Mucosa of descending colon (tissue), 3 donors: ENCODE results near the gene OSER1. TPM values are rescaled to one million over a fixed set of nuclear protein-coding genes. Genes with fewer than 3 reads are reported as not detected.

ENCODE experiments used
- ATAC-seq: fragments of 200-7000 bp; cut with Tn5 transposase; one replicate; pipeline ENCODE4 v1.9.1; 2020; ENCODE audit warnings: mild to moderate bottlenecking, moderate library complexity
- DNase-seq, 3 donors: peaks; one replicate each; pipeline ENCODE4 v3.0.0-alpha.2; 2020
- H3K36me3 ChIP-seq: fragments of 200-600 bp; one replicate; pipeline ENCODE4 v1.8.0; 2021; ENCODE audit warnings: low read depth, mild to moderate bottlenecking
- H3K4me1 ChIP-seq: fragments of 200-600 bp; one replicate; pipeline ENCODE4 v1.8.0; 2021; ENCODE audit warnings: low read depth, mild to moderate bottlenecking
- H3K4me3 ChIP-seq: fragments of 200-600 bp; one replicate; pipeline ENCODE4 v1.8.0; 2021; ENCODE audit warnings: mild to moderate bottlenecking
- H3K9me3 ChIP-seq: fragments of 200-600 bp; one replicate; pipeline ENCODE4 v1.8.0; 2021; ENCODE audit warnings: mild to moderate bottlenecking
- intact Hi-C, 2 donors: fragments of 100-400 bp; cut with DNase I in 1 of 2; cut with micrococcal nuclease in 1 of 2; formaldehyde crosslinking; loops; one replicate each; pipeline versions ENCODE4 v1.11.0 to v1.11.1; 2022; cut with DNase I, micrococcal nuclease
- total RNA-seq, 3 donors: library from RNA; stranded (reverse); fragmentation: NEBNext Ultra II Directional in 2 of 3; extraction: Animal tissue kit (Norgen Biotek cat#: 25700) in 2 of 3; gene quantifications; one replicate each; pipeline versions ENCODE4 v1.2.1 to v1.2.4, GENCODE V29; 2021 to 2023
- TF ChIP-seq, protein P1 (sequence below): fragments of 200-600 bp; IDR thresholded peaks from one replicate; pipeline ENCODE4 v1.8.0; 2022; ENCODE audit warnings: antibody characterized with exemption, mild to moderate bottlenecking
- donor health status: DM: no; HTN: no; CAD: no; lungs with moderate emphysema.
- donor health status: DM: no; HTN: no; CAD: no.
- donor health status: DM: no; HTN: yes; CAD: no.

OSER1 gene
- total RNA-seq, 3 donors from 2014 or later: 32.1 to 40.1 (median 32.5) TPM

DNA sequence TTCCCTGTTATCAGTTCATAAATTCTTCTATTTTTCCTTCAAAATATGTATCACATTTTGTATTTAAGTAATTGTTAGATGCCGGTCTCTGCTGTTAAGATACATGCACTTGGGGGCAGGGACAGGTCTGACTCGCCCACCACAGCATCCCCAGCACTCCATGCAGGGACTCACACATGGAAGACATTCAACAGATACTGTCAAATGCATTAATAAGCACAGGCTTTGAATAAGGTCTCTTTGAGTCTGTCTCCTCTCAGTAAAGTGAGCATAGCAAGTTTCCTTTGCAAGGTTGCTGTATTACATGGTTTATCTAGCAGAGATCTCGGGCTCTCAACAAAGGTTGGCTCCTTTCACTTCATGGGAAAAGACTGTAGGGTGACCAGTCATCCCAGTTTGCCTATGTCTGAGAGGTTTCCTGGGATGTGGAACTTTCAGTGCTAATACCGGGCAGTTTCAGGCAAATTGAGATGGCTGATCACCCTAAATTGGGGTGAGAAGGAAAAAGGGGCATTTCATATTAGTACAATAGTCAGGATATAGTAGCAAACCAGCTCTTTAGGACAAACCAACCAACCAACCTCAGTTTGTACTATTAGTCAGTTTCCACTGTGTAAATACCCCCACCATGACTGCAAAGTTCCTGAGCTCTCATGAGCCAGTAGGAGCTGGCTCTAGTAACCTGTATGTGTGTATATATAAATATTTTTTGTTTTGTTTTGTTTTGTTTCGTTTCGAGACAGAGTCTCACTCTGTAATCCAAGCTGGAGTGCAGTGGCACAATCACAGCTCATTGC lies 38.6 kb downstream of the OSER1 start:
- TF ChIP-seq, protein P1, sequence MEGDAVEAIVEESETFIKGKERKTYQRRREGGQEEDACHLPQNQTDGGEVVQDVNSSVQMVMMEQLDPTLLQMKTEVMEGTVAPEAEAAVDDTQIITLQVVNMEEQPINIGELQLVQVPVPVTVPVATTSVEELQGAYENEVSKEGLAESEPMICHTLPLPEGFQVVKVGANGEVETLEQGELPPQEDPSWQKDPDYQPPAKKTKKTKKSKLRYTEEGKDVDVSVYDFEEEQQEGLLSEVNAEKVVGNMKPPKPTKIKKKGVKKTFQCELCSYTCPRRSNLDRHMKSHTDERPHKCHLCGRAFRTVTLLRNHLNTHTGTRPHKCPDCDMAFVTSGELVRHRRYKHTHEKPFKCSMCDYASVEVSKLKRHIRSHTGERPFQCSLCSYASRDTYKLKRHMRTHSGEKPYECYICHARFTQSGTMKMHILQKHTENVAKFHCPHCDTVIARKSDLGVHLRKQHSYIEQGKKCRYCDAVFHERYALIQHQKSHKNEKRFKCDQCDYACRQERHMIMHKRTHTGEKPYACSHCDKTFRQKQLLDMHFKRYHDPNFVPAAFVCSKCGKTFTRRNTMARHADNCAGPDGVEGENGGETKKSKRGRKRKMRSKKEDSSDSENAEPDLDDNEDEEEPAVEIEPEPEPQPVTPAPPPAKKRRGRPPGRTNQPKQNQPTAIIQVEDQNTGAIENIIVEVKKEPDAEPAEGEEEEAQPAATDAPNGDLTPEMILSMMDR: no peak
- no peaks in the 10 kb centered on the region for H3K36me3 ChIP-seq
- ATAC-seq (no peak), DNase-seq (no peak)
- intact Hi-C loops: no loop called here
- H3K9me3 ChIP-seq: no peaks in the 10 kb centered on the region
- no peak overlapping the region for H3K4me3 ChIP-seq
- H3K4me1 ChIP-seq: no peaks in the 10 kb centered on the region

GRCh38 chr20:44170816-44171410 lies 39.7 kb downstream of the OSER1 start:
- TF ChIP-seq, protein P1: no peak
- no peaks in the 10 kb centered on the region for H3K36me3 ChIP-seq
- intact Hi-C loops: no loop called here
- no peaks in the 10 kb centered on the region for H3K9me3 ChIP-seq
- ATAC-seq (no peak), DNase-seq (no peak)
- no peaks in the 10 kb centered on the region for H3K4me1 ChIP-seq
- H3K4me3 ChIP-seq: no peak overlapping the region

DNA sequence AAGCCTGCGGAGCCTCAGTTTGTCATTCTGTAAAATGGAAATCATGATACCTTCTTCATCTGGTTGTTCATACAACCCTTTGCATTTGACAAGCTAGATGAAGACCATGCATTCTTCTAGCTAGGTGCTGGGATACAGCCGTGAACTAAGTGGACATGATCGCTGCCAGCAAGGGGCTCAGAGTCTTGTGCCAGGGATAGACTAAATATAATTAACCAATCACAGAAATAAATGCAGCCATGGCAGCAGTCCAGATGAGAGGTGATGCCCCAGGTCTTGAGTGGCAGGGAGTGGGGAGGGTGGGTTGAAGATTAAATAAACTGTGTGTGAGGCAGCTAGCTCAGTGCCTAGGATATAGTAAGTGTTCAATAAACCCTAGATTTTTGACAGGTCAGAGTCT lies 42.8 kb downstream of the OSER1 start:
- H3K9me3 ChIP-seq: no peaks in the 10 kb centered on the region
- no peaks in the 10 kb centered on the region for H3K36me3 ChIP-seq
- TF ChIP-seq, protein P1: no peak
- DNase-seq (no peak), ATAC-seq (no peak)
- intact Hi-C loops: no loop called here
- H3K4me1 ChIP-seq: no peaks in the 10 kb centered on the region
- no peak overlapping the region for H3K4me3 ChIP-seq

DNA sequence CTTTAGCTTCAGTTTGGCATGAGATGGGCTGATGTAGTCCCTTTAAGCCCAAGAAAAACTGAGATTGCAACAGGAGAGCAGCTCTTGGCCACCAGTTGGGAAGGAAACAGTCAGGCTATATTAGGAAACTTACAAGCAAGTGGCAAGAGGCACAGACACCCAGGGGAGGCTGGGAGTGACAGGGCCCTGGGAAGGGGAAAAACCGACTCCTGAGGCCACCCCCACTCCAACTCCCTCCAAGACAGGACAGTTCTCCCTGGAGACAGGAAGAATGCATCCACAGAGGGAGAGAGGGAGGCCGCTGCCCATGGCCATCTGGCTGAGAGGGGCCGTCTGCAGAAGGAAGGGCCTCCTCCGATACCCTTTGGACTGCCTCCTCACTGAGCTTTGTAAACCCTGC lies 44.1 kb downstream of the OSER1 start:
- TF ChIP-seq, protein P1: no peak
- Histone ChIP-seq H3K36me3 (no peaks in the 10 kb centered on the region), H3K4me3 (no peak overlapping the region), H3K9me3 (no peaks in the 10 kb centered on the region), H3K4me1 (no peaks in the 10 kb centered on the region)
- DNase-seq (no peak), ATAC-seq (no peak)
- intact Hi-C loops: no loop called here

DNA sequence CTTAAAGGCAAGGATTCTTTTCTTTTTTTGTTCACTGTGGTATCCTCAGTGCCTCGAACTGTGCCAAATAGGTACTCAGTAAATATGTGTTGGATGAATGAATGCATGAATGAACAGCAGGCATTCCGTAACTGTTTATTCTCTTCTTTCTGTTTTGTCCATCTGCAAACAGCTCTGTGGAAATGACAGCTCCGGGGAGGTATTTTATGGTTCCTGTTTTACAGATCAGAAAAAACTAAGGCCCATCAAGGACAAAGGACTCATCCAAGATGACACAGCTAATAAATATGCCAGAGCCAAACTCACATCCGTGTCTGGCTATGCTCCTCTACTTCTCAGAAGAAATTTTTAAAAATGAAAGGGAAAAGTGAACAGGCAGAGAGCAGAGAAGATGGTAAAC lies 44.6 kb downstream of the OSER1 start:
- TF ChIP-seq, protein P1: no peak
- Histone ChIP-seq H3K9me3 (no peaks in the 10 kb centered on the region), H3K4me3 (no peak overlapping the region), H3K36me3 (no peaks in the 10 kb centered on the region), H3K4me1 (no peaks in the 10 kb centered on the region)
- intact Hi-C loops: no loop called here
- DNase-seq (no peak), ATAC-seq (no peak)
